Adrenal gland (tissue), 12 donors: ENCODE data around the gene NUDCD3. TPM values are rescaled to one million over a fixed set of nuclear protein-coding genes. Genes with fewer than 3 reads are reported as not detected.
A peak's percentile ranks its signal among the peaks of the same experiment; 100 is the strongest.

Experiments used
- DNase-seq, 7 donors: peaks; one replicate each; pipeline ENCODE4 v3.0.0-alpha.2; 2019 to 2020
- H3K27ac ChIP-seq, 5 donors: fragments of 200-600 bp; sonication (generic) in 4 of 5; 1 replicate in 3 of 5; 2 replicates in 2 of 5; pipeline versions ENCODE4 v1.5.1 to v1.8.0; 2016 to 2020; ENCODE audit warnings: mild to moderate bottlenecking in 1 of 5
- H3K27me3 ChIP-seq: fragments of 200-600 bp; 2 replicates; pipeline ENCODE4 v1.8.0; 2021
- H3K36me3 ChIP-seq, 2 donors: fragments of 200-600 bp; replicated peaks in 1 of 2; 1 replicate in 1 of 2; 2 replicates in 1 of 2; pipeline versions ENCODE4 v1.5.1 to v1.8.0; 2018 to 2022
- H3K4me1 ChIP-seq, 2 donors: fragments of 200-600 bp; replicated peaks in 1 of 2; 1 replicate in 1 of 2; 2 replicates in 1 of 2; pipeline versions ENCODE4 v1.5.1 to v1.8.0; 2018 to 2021
- H3K4me3 ChIP-seq, 4 donors: fragments of 200-600 bp; sonication (generic) in 3 of 4; one replicate each; pipeline ENCODE4 v1.5.1; 2016 to 2018
- H3K9me3 ChIP-seq, 3 donors: fragments of 200-600 bp; sonication (generic) in 1 of 3; replicated peaks in 1 of 3; 1 replicate in 2 of 3; 2 replicates in 1 of 3; pipeline versions ENCODE4 v1.5.1 to v1.8.0; 2016 to 2021
- CTCF ChIP-seq, 6 experiments: fragments of 450-650 bp in 4 of 6; fragments of 200-600 bp in 2 of 6; sonication (generic) in 1 of 6; IDR thresholded peaks; 1 replicate in 5 of 6; 2 replicates in 1 of 6; pipeline versions ENCODE4 v1.5.1 to v1.8.0; 2016 to 2021; ENCODE audit warnings: antibody characterized with exemption in 6 of 6, mild to moderate bottlenecking in 2 of 6, moderate library complexity in 1 of 6
- POLR2A ChIP-seq, 2 donors: fragments of 450-650 bp; IDR thresholded peaks; one replicate each; pipeline ENCODE4 v1.6.1; 2017; ENCODE audit warnings: antibody characterized with exemption in 2 of 2, mild to moderate bottlenecking in 2 of 2, moderate library complexity in 1 of 2
- WGBS, 4 donors: extraction: QIAGEN DNeasy Blood & Tissue Kit in 2 of 4; methylation state at CpG; one replicate each; pipeline versions ENCODE4 v1.1.5 to v1.1.7; 2013 to 2017; 5-methylcytosine and 5-hydroxymethylcytosine counted together
- intact Hi-C, 2 donors: fragments of 100-400 bp; cut with DNase I; formaldehyde crosslinking; loops; one replicate each; pipeline versions ENCODE4 v1.14.1 to v1.15.0; 2022 to 2023
- polyA plus RNA-seq, 3 donors: library from polyadenylated mRNA; stranded (reverse); fragments of 200-250 nt in 2 of 3; fragments of 350-450 nt in 1 of 3; fragmentation: Illumina TruSeq in 1 of 3; extraction: RNeasy Lipid Tissue Mini Kit (QIAGEN cat#74804) in 1 of 3; gene quantifications; one replicate each; pipeline ENCODE4 v1.2.3, GENCODE V29; 2013 to 2014
- total RNA-seq, 9 donors: library from RNA; depleted of rRNA in 4 of 9; stranded (reverse); fragments of >200 nt in 4 of 9; fragments of 120-200 nt in 1 of 9; fragmentation: NEBNext Ultra II Directional in 1 of 9; extraction: Animal tissue kit (Norgen Biotek cat#: 25700) in 1 of 9; gene quantifications; one replicate each; pipeline versions ENCODE4 v1.1.0 to v1.2.4, GENCODE V29; 2013 to 2023
- donor health status: healthy with polysubstance abuse.
- donor health status: Bipolar disorder and iron deficiency.
- donor health status: DM: yes; HTN: yes; CAD: no.
- donor health status: DM: no; HTN: no; CAD: no.
- donor health status: DM: no; HTN: no; CAD: no.
- donor health status: DM: yes; HTN: yes; CAD: no.

Gene NUDCD3
- total and polyA plus RNA-seq, 12 donors: 30.5 to 136 (median 71.1) TPM

GRCh38 chr7:44470135-44470479 is 20.4 kb downstream of the NUDCD3 start:
- no peak for DNase-seq
- Histone ChIP-seq H3K4me3 (no peak overlapping the region), H3K27me3 (no peaks in the 10 kb centered on the region), H3K36me3 (peaks cover 0 to 4% of the 10 kb centered on the region in 2 donors), H3K4me1 (peaks cover 25 to 65% of the 10 kb centered on the region in 2 donors), H3K27ac (peak overlapping the region in 4 of 5 donors; percentile 38 to 51 (median 43)), H3K9me3 (no peaks in the 10 kb centered on the region)
- WGBS, 4 donors: 64 to 100% (median 71%) methylated on average over 1 to 2 of the region's 2 CpGs
- TF ChIP-seq CTCF (IDR thresholded peaks at IDR 0.05) (no peak), POLR2A (IDR thresholded peaks at IDR 0.05) (no peak)
- intact Hi-C loops: loop anchor here in 1 of 2 donors (10.0 kb wide), 1 partner anchor 95 kb away; no protein-coding TSS in a partner anchor

- Histone ChIP-seq H3K9me3 (no peaks in the 10 kb centered on the region), H3K4me3 (no peak overlapping the region), H3K27ac (peak overlapping the region in 2 of 5 donors; percentile 38 to 51), H3K4me1 (peaks cover 25 to 70% of the 10 kb centered on the region in 2 donors), H3K27me3 (no peaks in the 10 kb centered on the region), H3K36me3 (no peaks in the 10 kb centered on the region)
- WGBS, 4 donors: 29 to 42% (median 36%) methylated on average over 4 of the region's 4 CpGs
- no peak for DNase-seq
- intact Hi-C loops: loop anchor here in 1 of 2 donors (10.0 kb wide), 1 partner anchor 95 kb away; no protein-coding TSS in a partner anchor
- TF ChIP-seq POLR2A (IDR thresholded peaks at IDR 0.05) (no peak), CTCF (IDR thresholded peaks at IDR 0.05) (no peak)
These were observed 20.9 kb downstream of the NUDCD3 start for GRCh38 chr7:44469461-44470134.

DNA sequence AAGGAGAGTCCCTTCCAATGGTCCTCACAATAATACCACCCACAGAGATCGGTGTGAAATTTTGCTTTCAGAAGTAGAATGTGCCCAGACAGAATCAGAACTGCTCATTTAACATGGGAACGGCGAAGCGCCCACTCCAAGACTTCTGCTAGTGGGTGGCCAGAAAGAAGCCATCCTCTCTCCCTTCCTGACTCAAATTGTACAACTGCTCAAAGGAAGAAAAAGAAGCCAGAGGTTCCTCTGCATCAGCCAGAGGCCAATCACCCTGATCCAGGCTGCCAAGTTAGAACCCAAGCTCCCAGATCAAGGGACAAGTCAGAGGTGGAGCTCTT is 23.3 kb downstream of the NUDCD3 start:
- Histone ChIP-seq H3K9me3 (no peaks in the 10 kb centered on the region), H3K27me3 (no peaks in the 10 kb centered on the region), H3K36me3 (no peaks in the 10 kb centered on the region), H3K27ac (no peak overlapping the region), H3K4me3 (no peak overlapping the region), H3K4me1 (peaks cover 25 to 59% of the 10 kb centered on the region in 2 donors)
- TF ChIP-seq CTCF (IDR thresholded peaks at IDR 0.05) (no peak), POLR2A (IDR thresholded peaks at IDR 0.05) (no peak)
- 95 to 98% (median 97%) methylated on average over 4 of the region's 4 CpGs for WGBS, 4 donors
- no peak for DNase-seq
- intact Hi-C loops: no loop called here

GRCh38 chr7:44466300-44467216 is 23.9 kb downstream of the NUDCD3 start:
- peaks cover 25 to 61% of the 10 kb centered on the region in 2 donors for H3K4me1 ChIP-seq
- H3K9me3 ChIP-seq: no peaks in the 10 kb centered on the region
- WGBS, 4 donors: 74 to 82% (median 82%) methylated on average over 4 of the region's 4 CpGs
- no peak for DNase-seq
- intact Hi-C loops: no loop called here
- TF ChIP-seq POLR2A (IDR thresholded peaks at IDR 0.05): no peak
- TF ChIP-seq CTCF (IDR thresholded peaks at IDR 0.05): no peak
- H3K27ac ChIP-seq: no peak overlapping the region
- no peak overlapping the region for H3K4me3 ChIP-seq
- no peaks in the 10 kb centered on the region for H3K36me3 ChIP-seq
- no peaks in the 10 kb centered on the region for H3K27me3 ChIP-seq
